Uterus (tissue), 2 donors: ENCODE data around the gene DIAPH2.

ENCODE experiments used
- CTCF ChIP-seq, 4 experiments: fragments of 200-600 bp in 2 of 4; fragments of 450-650 bp in 2 of 4; sonication (generic) in 2 of 4; IDR thresholded peaks; one replicate each; pipeline ENCODE4 v1.5.1; 2016 to 2019; ENCODE audit warnings: antibody characterized with exemption in 4 of 4, mild to moderate bottlenecking in 2 of 4, moderate library complexity in 1 of 4
- POLR2A ChIP-seq, 2 donors: fragments of 450-650 bp; IDR thresholded peaks; one replicate each; pipeline ENCODE4 v1.6.1; 2016; ENCODE audit warnings: antibody characterized with exemption in 2 of 2, mild to moderate bottlenecking in 1 of 2, moderate library complexity in 1 of 2

GRCh38 chrX:97539970-97540519 lies 855.4 kb downstream of the DIAPH2 start:
- TF ChIP-seq CTCF (IDR thresholded peaks at IDR 0.05): no peak
- TF ChIP-seq POLR2A (IDR thresholded peaks at IDR 0.05): no peak
